Endothelial cell of umbilical vein (primary cell): ENCODE measurements around the gene SCYGR6. TPM values are rescaled to one million over a fixed set of nuclear protein-coding genes. Genes with fewer than 3 reads are reported as not detected.

Experiments
- BruUV-seq: library from RNA; stranded (reverse); fragments of 400-500 nt; replicated peaks from 2 replicates; lab custom pipeline; 2021; lab: Mats Ljungman, UMichigan
- CTCF ChIA-PET: fragments of 300-600, 350-600 bp; sonication (Branson Sonifier 250); formaldehyde crosslinking; loops from one replicate; lab custom pipeline; 2021; ENCODE audit warnings: antibody characterized with exemption, inconsistent platforms; lab: Charles Lee
- POLR2A ChIA-PET: fragments of 300-600, 350-600 bp; sonication (Branson Sonifier 250); formaldehyde crosslinking; loops from one replicate; lab custom pipeline; 2021; ENCODE audit warnings: antibody characterized with exemption, inconsistent platforms; lab: Charles Lee
- DNase-seq: peaks from one replicate; pipeline ENCODE4 v3.0.0-alpha.2; 2011; ENCODE audit warnings: low read depth, low spot score
- FAIRE-seq: peaks from 2 replicates; lab custom pipeline; 2011; peaks lifted over from hg19 to GRCh38; lab: Jason Lieb, UNC
- H2AFZ ChIP-seq: 2 replicates; pipeline ENCODE4 v1.6.0; 2012; ENCODE audit warnings: low read depth, low read length, control low read depth, inconsistent platforms
- H3K27ac ChIP-seq: 2 replicates; pipeline ENCODE4 v1.5.1; 2011; ENCODE audit warnings: low read depth, mild to moderate bottlenecking, control low read depth, low read length, moderate library complexity; ENCODE audit not compliant: insufficient read depth
- H3K27me3 ChIP-seq, 2 experiments: 2 replicates each; pipeline versions ENCODE4 v1.6.0 to v1.6.1; 2011; ENCODE audit warnings: low read length in 2 of 2, mixed read lengths in 1 of 2; ENCODE audit not compliant: control insufficient read depth in 2 of 2, insufficient read depth in 2 of 2
- H3K36me3 ChIP-seq, 2 experiments: 2 replicates in 1 of 2; 3 replicates in 1 of 2; pipeline ENCODE4 v1.5.1; 2011; ENCODE audit warnings: low read length in 2 of 2, mild to moderate bottlenecking in 1 of 2, moderate library complexity in 1 of 2; ENCODE audit not compliant: control insufficient read depth in 2 of 2, insufficient read depth in 2 of 2; ENCODE audit errors: extremely low read depth in 1 of 2
- H3K4me1 ChIP-seq: 3 replicates; pipeline ENCODE4 v1.5.1; 2011; ENCODE audit warnings: mild to moderate bottlenecking, low read length; ENCODE audit not compliant: control insufficient read depth, insufficient read depth; ENCODE audit errors: extremely low read depth
- H3K4me2 ChIP-seq: 2 replicates; pipeline ENCODE4 v1.6.1; 2011; ENCODE audit warnings: low read length, control low read depth, mixed read lengths; ENCODE audit not compliant: insufficient read depth
- H3K4me3 ChIP-seq, 3 experiments: fragments of 200-600 bp in 1 of 3; sonication (generic), shearing (Covaris generic) in 1 of 3; replicated peaks in 1 of 3; 2 replicates each; pipeline ENCODE4 v1.5.1; 2011 to 2016; ENCODE audit warnings: control low read depth in 3 of 3, low read length in 3 of 3, mild to moderate bottlenecking in 2 of 3, inconsistent platforms in 1 of 3, low read depth in 1 of 3, moderate library complexity in 1 of 3; ENCODE audit not compliant: insufficient read depth in 1 of 3
- H3K79me2 ChIP-seq: 2 replicates; pipeline ENCODE4 v1.6.0; 2012; ENCODE audit warnings: low read length, inconsistent platforms; ENCODE audit not compliant: control insufficient read depth, insufficient read depth
- H3K9ac ChIP-seq: replicated peaks from 2 replicates; pipeline ENCODE3; 2011; ENCODE audit warnings: low read length, control low read depth; ENCODE audit not compliant: insufficient read depth; ENCODE audit errors: extremely low read depth
- H3K9me1 ChIP-seq: replicated peaks from 3 replicates; pipeline ENCODE4 v1.6.0; 2011; ENCODE audit warnings: mild to moderate bottlenecking, low read length; ENCODE audit not compliant: control insufficient read depth, insufficient read depth; ENCODE audit errors: extremely low read depth
- H3K9me3 ChIP-seq: replicated peaks from 2 replicates; pipeline ENCODE4 v1.5.1; 2012; ENCODE audit warnings: low read length, inconsistent platforms; ENCODE audit not compliant: control insufficient read depth, insufficient read depth
- H4K20me1 ChIP-seq: replicated peaks from 2 replicates; pipeline ENCODE3; 2011; ENCODE audit warnings: mild to moderate bottlenecking, low read length; ENCODE audit not compliant: control insufficient read depth, insufficient read depth; ENCODE audit errors: extremely low read depth
- EZH2 ChIP-seq: IDR thresholded peaks from 2 replicates; pipeline ENCODE4 v1.6.1; 2012; ENCODE audit warnings: borderline replicate concordance, low read depth, mild to moderate bottlenecking, moderate library complexity, low read length, inconsistent platforms; ENCODE audit not compliant: severe bottlenecking
- FOS ChIP-seq: IDR thresholded peaks from 2 replicates; pipeline ENCODE4 v1.6.1; 2011; ENCODE audit warnings: mild to moderate bottlenecking, low read length, moderate library complexity, borderline replicate concordance; ENCODE audit not compliant: insufficient read depth
- GATA2 ChIP-seq: IDR thresholded peaks from 2 replicates; pipeline ENCODE4 v1.7.0; 2011; ENCODE audit warnings: low read depth, mild to moderate bottlenecking, moderate library complexity, mixed read lengths, low read length; ENCODE audit not compliant: insufficient read length, insufficient read depth
- JUN ChIP-seq: IDR thresholded peaks from 2 replicates; pipeline ENCODE4 v1.6.1; 2011; ENCODE audit warnings: borderline replicate concordance, low read depth; ENCODE audit not compliant: insufficient read length, insufficient read depth
- MYC ChIP-seq: IDR thresholded peaks from one replicate; pipeline ENCODE4 v1.6.1; 2011; ENCODE audit warnings: mild to moderate bottlenecking, low read depth, low read length
- POLR2A ChIP-seq: IDR thresholded peaks from 2 replicates; pipeline ENCODE4 v1.6.1; 2012; ENCODE audit warnings: low read depth, mild to moderate bottlenecking, control low read depth, low read length
- POLR2AphosphoS5 ChIP-seq: IDR thresholded peaks from 2 replicates; pipeline ENCODE4 v1.6.1; 2012; ENCODE audit warnings: low read depth, mild to moderate bottlenecking, control low read depth, low read length, moderate library complexity; ENCODE audit not compliant: insufficient read depth
- dilution Hi-C: fragments of 300-500 bp; cut with MboI; formaldehyde crosslinking; loops from one replicate; pipeline ENCODE4 v1.15.0; 2019; ENCODE audit warnings: low sequenced_read_pairs; ENCODE audit not compliant: extremely low pct_ligation_motif_present
- intact Hi-C: fragments of 100-400 bp; cut with micrococcal nuclease; formaldehyde crosslinking; loops from one replicate; pipeline ENCODE4 v1.10.0; 2022
- polyA plus RNA-seq, 4 experiments: library from polyadenylated mRNA; depleted of rRNA in 3 of 4; stranded (reverse) in 3 of 4; unstranded in 1 of 4; fragments of >200 nt; gene quantifications; 2 replicates each; pipeline versions ENCODE4 v1.2.1 to v1.2.3, GENCODE V29; 2011 to 2012; ENCODE audit warnings: missing spikeins in 1 of 4
- total RNA-seq: library from RNA; stranded (reverse); gene quantifications from 2 replicates; pipeline ENCODE4 v1.2.3, GENCODE V29; 2021
- TF ChIP-seq, protein P1 (sequence below): IDR thresholded peaks from 2 replicates; pipeline ENCODE4 v1.6.1; 2011; ENCODE audit not compliant: insufficient read depth, insufficient read length
- TF ChIP-seq, protein P2 (sequence below), 2 donors: IDR thresholded peaks; 1 replicate in 1 of 2; 2 replicates in 1 of 2; pipeline ENCODE4 v1.5.1; 2011; ENCODE audit warnings: low read length in 2 of 2, mild to moderate bottlenecking in 2 of 2, moderate library complexity in 2 of 2, control low read depth in 1 of 2, inconsistent platforms in 1 of 2, low read depth in 1 of 2; ENCODE audit not compliant: insufficient read depth in 1 of 2; ENCODE audit errors: extremely low read depth in 1 of 2

The SCYGR6 gene
- total and polyA plus RNA-seq, 2 donors (not counting 3 experiments of a cell fraction or from before 2014, with no cell fraction given), result not detected

DNA sequence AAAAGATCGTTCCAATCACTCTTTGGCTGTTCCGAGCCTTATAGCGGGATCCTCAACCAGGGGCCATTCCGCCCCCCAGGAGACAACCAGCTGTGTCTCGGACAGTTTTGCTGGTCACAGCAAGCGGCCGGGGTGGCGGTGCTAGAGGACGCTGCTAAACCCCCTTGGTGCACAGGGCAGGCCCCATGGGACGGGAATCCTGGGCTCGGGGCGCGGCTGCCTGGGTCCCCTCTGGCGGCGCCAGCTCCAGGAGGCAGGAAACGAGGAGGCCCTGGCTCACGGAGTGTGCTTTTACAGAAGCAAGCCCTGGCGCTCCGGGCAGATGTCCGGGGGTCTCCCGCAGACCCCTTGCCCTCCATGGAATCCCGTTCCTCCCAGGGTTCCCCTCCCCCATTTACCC is 43.3 kb upstream of the SCYGR6 start:
- Histone ChIP-seq H4K20me1 (no peaks in the 10 kb centered on the region), H3K27me3 (no peaks in the 10 kb centered on the region), H2AFZ (no peak overlapping the region), H3K9me3 (no peaks in the 10 kb centered on the region), H3K27ac (no peak overlapping the region), H3K79me2 (no peaks in the 10 kb centered on the region), H3K36me3 (no peaks in the 10 kb centered on the region), H3K4me3 (no peak overlapping the region), H3K9me1 (no peaks in the 10 kb centered on the region), H3K4me1 (peaks cover 7% of the 10 kb centered on the region), H3K9ac (no peak overlapping the region), H3K4me2 (no peak overlapping the region)
- CTCF ChIA-PET, result interaction anchor here (2.7 to 5.0 kb wide), 3 partner anchors 95 to 362 kb away, joined by 39 to 139 read pairs (median 105); no protein-coding TSS in a partner anchor
- FAIRE-seq (no peak), DNase-seq (no peak)
- POLR2A ChIA-PET, result no interaction called here
- dilution Hi-C loops (no loop called here), intact Hi-C loops (loop anchor here (2.0 to 5.0 kb wide), 4 partner anchors 27 to 441 kb away; partner anchors contain the start of gene MFF)
- no peak for TF ChIP-seq EZH2
- no peak for TF ChIP-seq GATA2
- TF ChIP-seq, protein P1, sequence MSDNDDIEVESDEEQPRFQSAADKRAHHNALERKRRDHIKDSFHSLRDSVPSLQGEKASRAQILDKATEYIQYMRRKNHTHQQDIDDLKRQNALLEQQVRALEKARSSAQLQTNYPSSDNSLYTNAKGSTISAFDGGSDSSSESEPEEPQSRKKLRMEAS, result no peak
- TF ChIP-seq MYC, result no peak
- no peak for TF ChIP-seq POLR2AphosphoS5
- TF ChIP-seq JUN, result no peak
- no peak for TF ChIP-seq FOS
- no peak for TF ChIP-seq POLR2A
- TF ChIP-seq, protein P2, sequence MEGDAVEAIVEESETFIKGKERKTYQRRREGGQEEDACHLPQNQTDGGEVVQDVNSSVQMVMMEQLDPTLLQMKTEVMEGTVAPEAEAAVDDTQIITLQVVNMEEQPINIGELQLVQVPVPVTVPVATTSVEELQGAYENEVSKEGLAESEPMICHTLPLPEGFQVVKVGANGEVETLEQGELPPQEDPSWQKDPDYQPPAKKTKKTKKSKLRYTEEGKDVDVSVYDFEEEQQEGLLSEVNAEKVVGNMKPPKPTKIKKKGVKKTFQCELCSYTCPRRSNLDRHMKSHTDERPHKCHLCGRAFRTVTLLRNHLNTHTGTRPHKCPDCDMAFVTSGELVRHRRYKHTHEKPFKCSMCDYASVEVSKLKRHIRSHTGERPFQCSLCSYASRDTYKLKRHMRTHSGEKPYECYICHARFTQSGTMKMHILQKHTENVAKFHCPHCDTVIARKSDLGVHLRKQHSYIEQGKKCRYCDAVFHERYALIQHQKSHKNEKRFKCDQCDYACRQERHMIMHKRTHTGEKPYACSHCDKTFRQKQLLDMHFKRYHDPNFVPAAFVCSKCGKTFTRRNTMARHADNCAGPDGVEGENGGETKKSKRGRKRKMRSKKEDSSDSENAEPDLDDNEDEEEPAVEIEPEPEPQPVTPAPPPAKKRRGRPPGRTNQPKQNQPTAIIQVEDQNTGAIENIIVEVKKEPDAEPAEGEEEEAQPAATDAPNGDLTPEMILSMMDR (IDR thresholded peaks at IDR 0.05; ENCODE audit: extremely low read depth in 1 of 2, insufficient read depth in 1 of 2, low read depth in 1 of 2, low read length in 2 of 2), result no peak
- no TSS peak for BruUV-seq
